HepG2 (cell line): Measurements from ENCODE around the gene TDG. TPM values are rescaled to one million over a fixed set of nuclear protein-coding genes. Genes with fewer than 3 reads are reported as not detected.
A peak's percentile ranks its signal among the peaks of the same experiment; 100 is the strongest.

Experiments used
- HNF4G ChIP-seq, 2 experiments: sonication (generic) in 1 of 2; formaldehyde crosslinking in 1 of 2; IDR thresholded peaks; 2 replicates each; pipeline versions ENCODE4 v1.4.0 to v1.6.1; 2011 to 2020; ENCODE audit warnings: borderline replicate concordance in 2 of 2, low read depth in 2 of 2, mild to moderate bottlenecking in 2 of 2, low read length in 1 of 2, missing genetic modification reagents in 1 of 2, moderate library complexity in 1 of 2
- NR2F6 ChIP-seq, 2 experiments: IDR thresholded peaks; 2 replicates each; pipeline ENCODE4 v1.6.1; 2016; ENCODE audit warnings: antibody characterized with exemption in 1 of 2, mild to moderate bottlenecking in 1 of 2
- PCBP1 ChIP-seq: fragments of 200-400 bp; formaldehyde crosslinking; IDR thresholded peaks from 2 replicates; pipeline ENCODE4 v1.6.1; 2017; ENCODE audit warnings: mild to moderate bottlenecking, low read depth, low read length, borderline replicate concordance
- SRY ChIP-seq: sonication (generic); formaldehyde crosslinking; IDR thresholded peaks from 2 replicates; pipeline ENCODE4 v1.8.0; 2022; ENCODE audit warnings: mild to moderate bottlenecking, missing genetic modification reagents
- TBX3 ChIP-seq: fragments of 450-650 bp; IDR thresholded peaks from 2 replicates; pipeline ENCODE4 v1.6.1; 2017; ENCODE audit warnings: antibody characterized with exemption, mild to moderate bottlenecking, inconsistent platforms, borderline replicate concordance
- ZMAT3 ChIP-seq: sonication (generic); formaldehyde crosslinking; conservative IDR thresholded peaks from 2 replicates; pipeline ENCODE4 v1.7.0; 2021; ENCODE audit warnings: missing genetic modification reagents
- ZNF263 ChIP-seq: sonication (generic); formaldehyde crosslinking; IDR thresholded peaks from 2 replicates; pipeline ENCODE4 v1.4.0; 2020; ENCODE audit warnings: missing genetic modification reagents
- polyA plus RNA-seq, 8 experiments: library from polyadenylated mRNA; depleted of rRNA in 3 of 8; stranded (reverse) in 7 of 8; unstranded in 1 of 8; fragments of >200 nt; fragmentation: Illumina TruSeq in 4 of 8; extraction: Trizol in 4 of 8; gene quantifications; 2 replicates each; pipeline versions ENCODE4 v1.2.1 to v1.2.3, GENCODE V29; 2011 to 2016; ENCODE audit warnings: low read depth in 4 of 8, missing spikeins in 1 of 8, mixed read lengths in 1 of 8; ENCODE audit not compliant: insufficient read depth in 1 of 8
- total RNA-seq, 5 experiments: library from RNA; depleted of rRNA; stranded (reverse); fragments of >200 nt; fragmentation: Illumina TruSeq; extraction: Trizol; gene quantifications; 2 replicates each; pipeline ENCODE4 v1.2.3, GENCODE V29; 2016; ENCODE audit warnings: low read depth in 1 of 5
- TF ChIP-seq, protein P1 (sequence below): sonication (generic); formaldehyde crosslinking; IDR thresholded peaks from 2 replicates; pipeline ENCODE4 v1.5.0; 2020; ENCODE audit warnings: mild to moderate bottlenecking, missing genetic modification reagents, borderline replicate concordance
- TF ChIP-seq, protein P2 (sequence below): sonication (generic); formaldehyde crosslinking; IDR thresholded peaks from 2 replicates; pipeline ENCODE4 v1.5.0; 2020; ENCODE audit warnings: mild to moderate bottlenecking, missing genetic modification reagents, moderate library complexity
- TF ChIP-seq, protein P3 (sequence below): sonication (generic); formaldehyde crosslinking; IDR thresholded peaks from 2 replicates; pipeline ENCODE4 v1.5.0; 2020; ENCODE audit warnings: missing genetic modification reagents
- TF ChIP-seq, protein P4 (sequence below), 2 experiments: fragments of 450-650 bp in 1 of 2; sonication (generic) in 1 of 2; formaldehyde crosslinking in 1 of 2; IDR thresholded peaks; 2 replicates each; pipeline versions ENCODE4 v1.6.1 to v1.8.0; 2016 to 2022; ENCODE audit warnings: antibody characterized with exemption in 1 of 2, mild to moderate bottlenecking in 1 of 2, missing genetic modification reagents in 1 of 2

The TDG gene
- total and polyA plus RNA-seq, 2 of the 13 experiments (the other 11 are each of a cell fraction or from before 2014, with no cell fraction given) = 14.2 to 19.5 TPM

DNA sequence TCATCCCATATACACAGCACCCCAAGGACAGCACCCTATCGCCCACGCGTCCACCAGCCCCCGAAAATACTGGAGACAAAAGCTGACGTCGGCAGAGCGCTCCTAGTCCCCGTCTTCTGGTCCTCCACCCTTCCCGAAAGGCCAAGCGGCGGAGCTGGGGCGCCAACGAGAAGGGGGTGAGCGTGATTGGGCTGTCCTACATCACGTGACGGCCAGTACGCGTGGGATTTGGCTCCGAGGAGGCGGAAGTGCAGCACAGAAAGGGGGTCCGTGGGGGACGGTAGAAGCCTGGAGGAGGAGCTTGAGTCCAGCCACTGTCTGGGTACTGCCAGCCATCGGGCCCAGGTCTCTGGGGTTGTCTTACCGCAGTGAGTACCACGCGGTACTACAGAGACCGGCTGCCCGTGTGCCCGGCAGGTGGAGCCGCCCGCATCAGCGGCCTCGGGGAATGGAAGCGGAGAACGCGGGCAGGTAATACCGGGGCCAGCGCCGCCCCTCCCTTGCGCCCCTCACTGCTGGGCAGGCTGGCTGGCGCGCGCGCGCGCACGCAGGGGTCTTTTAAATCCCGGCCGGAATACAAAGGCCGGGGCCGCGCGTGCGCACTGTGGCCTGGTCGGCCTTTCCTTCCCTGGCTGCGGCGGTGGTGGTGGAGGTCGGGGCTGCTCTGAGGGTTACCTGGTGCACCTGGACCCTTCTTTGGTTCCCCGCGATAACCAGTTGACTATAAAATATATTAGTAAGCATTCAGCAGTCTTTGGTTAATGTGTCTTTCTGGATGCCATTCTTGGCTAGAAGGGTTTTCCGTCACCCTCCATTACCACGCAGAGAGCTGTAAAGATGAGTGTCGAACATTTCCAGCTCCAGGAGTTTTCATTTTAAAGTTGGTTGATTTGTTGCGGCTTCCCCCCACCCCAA, at the start of gene TDG (continued):
- TF ChIP-seq, protein P1, sequence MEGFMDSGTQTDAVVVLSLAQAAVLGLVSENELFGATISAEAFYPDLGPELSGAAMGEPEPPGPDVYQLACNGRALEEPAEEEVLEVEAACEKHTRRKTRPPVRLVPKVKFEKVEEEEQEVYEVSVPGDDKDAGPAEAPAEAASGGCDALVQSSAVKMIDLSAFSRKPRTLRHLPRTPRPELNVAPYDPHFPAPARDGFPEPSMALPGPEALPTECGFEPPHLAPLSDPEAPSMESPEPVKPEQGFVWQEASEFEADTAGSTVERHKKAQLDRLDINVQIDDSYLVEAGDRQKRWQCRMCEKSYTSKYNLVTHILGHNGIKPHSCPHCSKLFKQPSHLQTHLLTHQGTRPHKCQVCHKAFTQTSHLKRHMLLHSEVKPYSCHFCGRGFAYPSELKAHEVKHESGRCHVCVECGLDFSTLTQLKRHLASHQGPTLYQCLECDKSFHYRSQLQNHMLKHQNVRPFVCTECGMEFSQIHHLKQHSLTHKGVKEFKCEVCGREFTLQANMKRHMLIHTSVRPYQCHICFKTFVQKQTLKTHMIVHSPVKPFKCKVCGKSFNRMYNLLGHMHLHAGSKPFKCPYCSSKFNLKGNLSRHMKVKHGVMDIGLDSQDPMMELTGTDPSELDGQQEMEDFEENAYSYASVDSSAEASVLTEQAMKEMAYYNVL (CRISPR knock-in tag) = peak; percentile 85; the same call in 1 of the 2 replicates
- no peak; the same call in 1 of the 2 replicates for TF ChIP-seq TBX3
- TF ChIP-seq, protein P2, sequence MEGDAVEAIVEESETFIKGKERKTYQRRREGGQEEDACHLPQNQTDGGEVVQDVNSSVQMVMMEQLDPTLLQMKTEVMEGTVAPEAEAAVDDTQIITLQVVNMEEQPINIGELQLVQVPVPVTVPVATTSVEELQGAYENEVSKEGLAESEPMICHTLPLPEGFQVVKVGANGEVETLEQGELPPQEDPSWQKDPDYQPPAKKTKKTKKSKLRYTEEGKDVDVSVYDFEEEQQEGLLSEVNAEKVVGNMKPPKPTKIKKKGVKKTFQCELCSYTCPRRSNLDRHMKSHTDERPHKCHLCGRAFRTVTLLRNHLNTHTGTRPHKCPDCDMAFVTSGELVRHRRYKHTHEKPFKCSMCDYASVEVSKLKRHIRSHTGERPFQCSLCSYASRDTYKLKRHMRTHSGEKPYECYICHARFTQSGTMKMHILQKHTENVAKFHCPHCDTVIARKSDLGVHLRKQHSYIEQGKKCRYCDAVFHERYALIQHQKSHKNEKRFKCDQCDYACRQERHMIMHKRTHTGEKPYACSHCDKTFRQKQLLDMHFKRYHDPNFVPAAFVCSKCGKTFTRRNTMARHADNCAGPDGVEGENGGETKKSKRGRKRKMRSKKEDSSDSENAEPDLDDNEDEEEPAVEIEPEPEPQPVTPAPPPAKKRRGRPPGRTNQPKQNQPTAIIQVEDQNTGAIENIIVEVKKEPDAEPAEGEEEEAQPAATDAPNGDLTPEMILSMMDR = peak; percentile 48; the same call in 1 of the 2 replicates
- no peak for TF ChIP-seq HNF4G (IDR thresholded peaks at IDR 0.05; ENCODE audit: borderline replicate concordance, low read depth, low read length)
- peak; percentile 18; the same call in 1 of the 2 replicates for TF ChIP-seq HNF4G (CRISPR knock-in tag; IDR thresholded peaks at IDR 0.05; ENCODE audit: borderline replicate concordance, low read depth)
- no peak; the same call in 1 of the 2 replicates for TF ChIP-seq NR2F6 (IDR thresholded peaks at IDR 0.05)
- no peak; the same call in none of the 2 replicates for TF ChIP-seq NR2F6 (CRISPR knock-in tag; IDR thresholded peaks at IDR 0.05)
- TF ChIP-seq ZNF263 (CRISPR knock-in tag) = peak; percentile 89
- peak; percentile 46; the same call in 1 of the 2 replicates for TF ChIP-seq ZMAT3 (CRISPR knock-in tag)
- TF ChIP-seq SRY = no peak
- TF ChIP-seq, protein P3, sequence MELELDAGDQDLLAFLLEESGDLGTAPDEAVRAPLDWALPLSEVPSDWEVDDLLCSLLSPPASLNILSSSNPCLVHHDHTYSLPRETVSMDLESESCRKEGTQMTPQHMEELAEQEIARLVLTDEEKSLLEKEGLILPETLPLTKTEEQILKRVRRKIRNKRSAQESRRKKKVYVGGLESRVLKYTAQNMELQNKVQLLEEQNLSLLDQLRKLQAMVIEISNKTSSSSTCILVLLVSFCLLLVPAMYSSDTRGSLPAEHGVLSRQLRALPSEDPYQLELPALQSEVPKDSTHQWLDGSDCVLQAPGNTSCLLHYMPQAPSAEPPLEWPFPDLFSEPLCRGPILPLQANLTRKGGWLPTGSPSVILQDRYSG (CRISPR knock-in tag) = no peak; the same call in 1 of the 2 replicates
- TF ChIP-seq, protein P4, sequence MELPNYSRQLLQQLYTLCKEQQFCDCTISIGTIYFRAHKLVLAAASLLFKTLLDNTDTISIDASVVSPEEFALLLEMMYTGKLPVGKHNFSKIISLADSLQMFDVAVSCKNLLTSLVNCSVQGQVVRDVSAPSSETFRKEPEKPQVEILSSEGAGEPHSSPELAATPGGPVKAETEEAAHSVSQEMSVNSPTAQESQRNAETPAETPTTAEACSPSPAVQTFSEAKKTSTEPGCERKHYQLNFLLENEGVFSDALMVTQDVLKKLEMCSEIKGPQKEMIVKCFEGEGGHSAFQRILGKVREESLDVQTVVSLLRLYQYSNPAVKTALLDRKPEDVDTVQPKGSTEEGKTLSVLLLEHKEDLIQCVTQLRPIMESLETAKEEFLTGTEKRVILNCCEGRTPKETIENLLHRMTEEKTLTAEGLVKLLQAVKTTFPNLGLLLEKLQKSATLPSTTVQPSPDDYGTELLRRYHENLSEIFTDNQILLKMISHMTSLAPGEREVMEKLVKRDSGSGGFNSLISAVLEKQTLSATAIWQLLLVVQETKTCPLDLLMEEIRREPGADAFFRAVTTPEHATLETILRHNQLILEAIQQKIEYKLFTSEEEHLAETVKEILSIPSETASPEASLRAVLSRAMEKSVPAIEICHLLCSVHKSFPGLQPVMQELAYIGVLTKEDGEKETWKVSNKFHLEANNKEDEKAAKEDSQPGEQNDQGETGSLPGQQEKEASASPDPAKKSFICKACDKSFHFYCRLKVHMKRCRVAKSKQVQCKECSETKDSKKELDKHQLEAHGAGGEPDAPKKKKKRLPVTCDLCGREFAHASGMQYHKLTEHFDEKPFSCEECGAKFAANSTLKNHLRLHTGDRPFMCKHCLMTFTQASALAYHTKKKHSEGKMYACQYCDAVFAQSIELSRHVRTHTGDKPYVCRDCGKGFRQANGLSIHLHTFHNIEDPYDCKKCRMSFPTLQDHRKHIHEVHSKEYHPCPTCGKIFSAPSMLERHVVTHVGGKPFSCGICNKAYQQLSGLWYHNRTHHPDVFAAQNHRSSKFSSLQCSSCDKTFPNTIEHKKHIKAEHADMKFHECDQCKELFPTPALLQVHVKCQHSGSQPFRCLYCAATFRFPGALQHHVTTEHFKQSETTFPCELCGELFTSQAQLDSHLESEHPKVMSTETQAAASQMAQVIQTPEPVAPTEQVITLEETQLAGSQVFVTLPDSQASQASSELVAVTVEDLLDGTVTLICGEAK (IDR thresholded peaks at IDR 0.05) = peak; percentile 66
- TF ChIP-seq, protein P4 (CRISPR knock-in tag; IDR thresholded peaks at IDR 0.05) = peak; percentile 42; the same call in 1 of the 2 replicates
- 0 out of 2 replicates have a peak, but pooled peaks have one; percentile 47 for TF ChIP-seq PCBP1
